PC-3 (cell line): ENCODE data around the gene TCP11.

Experiments
- EZH2 ChIP-seq: fragments of 300-600 bp; sonication (generic); IDR thresholded peaks from one replicate; pipeline ENCODE4 v1.6.1; 2017; ENCODE audit warnings: antibody characterized with exemption, mild to moderate bottlenecking, low read length; ENCODE audit not compliant: unreplicated experiment
- EZH2phosphoT487 ChIP-seq: fragments of 300-600 bp; sonication (generic); IDR thresholded peaks from 2 replicates; pipeline ENCODE4 v1.6.1; 2018; ENCODE audit warnings: mild to moderate bottlenecking, antibody characterized with exemption, low read length, borderline replicate concordance
- TF ChIP-seq, protein P1 (sequence below): fragments of 300-600 bp; sonication (generic); conservative IDR thresholded peaks from 2 replicates; pipeline ENCODE4 v1.5.1; 2017; ENCODE audit warnings: antibody characterized with exemption, low read depth, mild to moderate bottlenecking, low read length

DNA sequence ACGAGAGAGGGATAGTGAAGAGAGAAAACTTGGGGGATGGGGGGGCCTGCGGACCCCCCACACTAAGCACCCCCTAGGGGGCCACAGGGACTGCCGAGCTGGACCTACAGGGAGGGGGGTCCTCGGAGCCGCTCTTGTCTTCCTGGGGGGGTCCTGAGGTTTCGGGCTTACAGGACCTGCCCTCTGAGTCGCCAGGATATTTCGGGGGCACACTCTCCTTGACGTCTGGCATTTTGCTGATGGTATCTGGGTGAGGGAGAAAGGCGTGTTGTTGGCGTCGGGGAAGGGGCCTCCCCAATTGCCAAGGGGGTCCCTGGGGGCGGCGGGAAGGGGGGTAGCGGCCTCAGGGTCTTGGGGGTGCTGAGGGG lies 516 bp downstream of the TCP11 start:
- TF ChIP-seq, protein P1, sequence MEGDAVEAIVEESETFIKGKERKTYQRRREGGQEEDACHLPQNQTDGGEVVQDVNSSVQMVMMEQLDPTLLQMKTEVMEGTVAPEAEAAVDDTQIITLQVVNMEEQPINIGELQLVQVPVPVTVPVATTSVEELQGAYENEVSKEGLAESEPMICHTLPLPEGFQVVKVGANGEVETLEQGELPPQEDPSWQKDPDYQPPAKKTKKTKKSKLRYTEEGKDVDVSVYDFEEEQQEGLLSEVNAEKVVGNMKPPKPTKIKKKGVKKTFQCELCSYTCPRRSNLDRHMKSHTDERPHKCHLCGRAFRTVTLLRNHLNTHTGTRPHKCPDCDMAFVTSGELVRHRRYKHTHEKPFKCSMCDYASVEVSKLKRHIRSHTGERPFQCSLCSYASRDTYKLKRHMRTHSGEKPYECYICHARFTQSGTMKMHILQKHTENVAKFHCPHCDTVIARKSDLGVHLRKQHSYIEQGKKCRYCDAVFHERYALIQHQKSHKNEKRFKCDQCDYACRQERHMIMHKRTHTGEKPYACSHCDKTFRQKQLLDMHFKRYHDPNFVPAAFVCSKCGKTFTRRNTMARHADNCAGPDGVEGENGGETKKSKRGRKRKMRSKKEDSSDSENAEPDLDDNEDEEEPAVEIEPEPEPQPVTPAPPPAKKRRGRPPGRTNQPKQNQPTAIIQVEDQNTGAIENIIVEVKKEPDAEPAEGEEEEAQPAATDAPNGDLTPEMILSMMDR = no peak
- TF ChIP-seq EZH2 (no peak), EZH2phosphoT487 (no peak)
